GM18909 (cell line): ENCODE measurements around the gene GULP1.
"Not testable (repeated sequence)": the region's sequence is repeated elsewhere in the genome, so short reads cannot be mapped to it uniquely, and the experiment has no call there.

Experiments used
- ATAC-seq: cut with Tn5 transposase; IDR thresholded peaks from one replicate; pipeline ENCODE4 v1.9.1; 2021; ENCODE audit warnings: mild to moderate bottlenecking; ENCODE audit not compliant: unreplicated experiment, poor library complexity

Gene GULP1

DNA sequence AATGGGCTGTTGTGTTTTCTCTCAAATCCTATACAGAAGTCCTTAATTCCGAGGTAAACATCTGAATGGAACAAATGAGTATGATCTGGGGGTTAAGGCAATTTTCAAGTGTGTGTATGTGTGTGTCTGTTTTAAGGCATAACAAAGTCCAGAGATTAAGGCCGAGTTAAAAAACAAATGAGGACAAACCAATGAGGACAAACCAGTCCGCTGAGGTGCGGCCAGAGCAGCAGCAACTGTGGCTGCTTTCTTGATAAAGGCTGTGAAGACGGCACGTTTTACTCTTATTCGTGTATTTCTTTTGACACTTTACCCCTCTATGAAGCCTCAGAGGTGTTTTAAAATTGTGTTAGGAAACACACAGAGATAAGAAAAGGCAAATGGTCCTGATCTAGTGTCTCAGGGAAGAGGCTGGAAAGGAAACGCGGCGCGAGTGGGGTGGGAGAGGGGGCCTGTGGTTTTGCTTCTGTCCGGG is 495 bp upstream of the GULP1 start:
- no peak for ATAC-seq

DNA sequence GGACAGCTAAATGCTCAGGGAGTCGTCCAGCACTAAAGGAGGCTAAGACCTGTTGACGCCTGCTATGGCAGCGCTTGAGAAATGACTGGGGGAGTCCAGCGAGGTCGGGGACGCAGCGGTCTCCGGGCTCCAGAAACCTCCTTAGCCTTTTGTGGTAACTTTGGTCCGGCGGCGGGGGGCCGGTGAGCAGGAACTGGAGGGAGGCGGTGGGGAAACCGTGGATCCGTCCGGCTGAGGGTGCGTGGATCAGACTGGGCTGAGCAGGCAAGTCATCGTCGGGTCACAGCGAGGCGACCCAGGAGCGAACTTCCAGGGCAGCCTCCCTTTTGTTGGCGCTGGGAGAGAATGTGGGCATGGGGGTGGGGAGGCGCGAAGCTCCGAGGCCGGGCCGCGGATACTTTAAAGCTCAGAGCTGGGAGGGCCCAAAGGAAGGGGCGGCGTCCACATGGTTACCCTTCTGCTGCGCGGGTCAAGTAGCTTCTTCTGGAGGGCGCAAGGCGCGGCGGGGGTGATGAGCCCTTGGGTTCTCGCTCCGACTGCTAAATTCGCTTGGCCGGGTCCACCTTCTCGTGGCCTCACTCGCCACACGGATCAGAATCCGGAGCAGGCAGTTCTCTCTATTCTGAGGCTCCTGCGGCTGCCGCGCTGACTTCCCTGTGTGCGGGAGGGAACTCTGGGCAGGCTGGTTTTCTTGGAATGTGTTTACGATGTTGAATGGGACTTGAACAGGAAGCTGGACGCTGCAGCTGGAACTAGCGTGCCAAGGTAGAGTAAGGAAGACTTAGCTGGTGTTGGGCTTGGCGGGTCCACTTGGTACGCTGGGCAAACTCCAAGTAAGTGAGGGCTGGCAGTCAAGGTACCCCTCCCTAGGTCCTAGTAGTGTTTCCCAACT is 920 bp downstream of the GULP1 start:
- no peak for ATAC-seq

DNA sequence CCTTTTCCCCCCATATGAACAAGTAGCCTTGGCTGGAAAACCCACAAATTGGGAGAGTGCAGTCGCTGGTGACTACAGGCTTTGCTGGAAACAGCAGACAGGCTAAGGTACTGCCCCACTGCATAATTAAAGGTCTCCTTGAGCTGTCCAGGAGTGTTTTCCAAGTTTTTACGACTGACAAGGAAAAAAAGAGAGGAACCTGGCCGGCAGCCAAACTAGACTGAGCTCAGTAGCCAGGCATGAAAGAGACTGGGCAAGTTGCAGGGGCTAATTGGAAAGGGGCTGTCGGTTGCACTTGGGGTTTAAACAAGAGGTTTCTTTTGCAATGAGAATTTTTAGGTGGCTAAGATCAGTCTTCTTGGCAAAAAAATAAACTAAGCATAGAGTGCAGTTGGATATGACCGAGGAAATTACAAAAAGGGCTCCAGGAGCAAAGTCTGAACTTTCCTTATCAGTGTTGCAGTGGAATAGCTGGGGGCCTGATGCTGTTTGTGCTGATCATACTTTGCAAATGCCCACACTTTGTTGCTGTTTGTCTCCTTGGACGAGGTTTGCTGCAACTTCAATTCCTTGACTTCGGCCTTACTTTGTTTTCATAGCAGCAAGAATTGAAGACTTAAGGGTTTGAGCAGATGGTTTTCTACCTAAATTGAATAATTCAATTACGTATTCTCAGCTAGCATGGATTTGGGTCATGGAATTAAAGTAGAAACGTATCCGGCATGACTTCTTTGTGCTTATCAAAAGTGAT is 2.1 kb downstream of the GULP1 start:
- no peak for ATAC-seq

DNA sequence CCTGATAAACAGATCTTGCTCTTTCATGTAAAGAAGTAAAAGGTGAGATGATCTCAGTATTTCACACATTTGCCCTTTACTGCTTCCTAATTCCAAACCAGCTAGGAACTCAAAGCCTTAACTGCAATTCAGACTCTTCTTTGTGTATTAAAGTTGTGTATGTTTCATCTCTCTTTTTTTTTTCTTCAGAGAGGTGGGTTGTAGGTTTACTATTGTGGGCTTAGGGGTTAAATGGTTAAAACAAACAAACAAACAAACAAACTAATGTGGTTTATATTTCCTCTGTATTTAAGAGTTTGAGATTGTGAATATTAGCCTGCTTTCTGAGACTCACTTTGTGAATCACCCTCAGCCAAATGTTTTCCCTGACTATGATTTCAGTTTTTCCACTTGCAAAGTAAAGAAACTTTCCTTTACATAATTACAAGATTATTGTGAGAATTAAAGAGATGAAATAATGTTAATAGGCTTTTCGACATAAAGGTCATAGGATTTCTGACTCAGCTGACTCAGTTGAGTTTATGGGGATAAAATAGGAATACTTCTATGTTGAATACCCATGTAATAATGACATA is 2.8 kb downstream of the GULP1 start:
- ATAC-seq: no peak

DNA sequence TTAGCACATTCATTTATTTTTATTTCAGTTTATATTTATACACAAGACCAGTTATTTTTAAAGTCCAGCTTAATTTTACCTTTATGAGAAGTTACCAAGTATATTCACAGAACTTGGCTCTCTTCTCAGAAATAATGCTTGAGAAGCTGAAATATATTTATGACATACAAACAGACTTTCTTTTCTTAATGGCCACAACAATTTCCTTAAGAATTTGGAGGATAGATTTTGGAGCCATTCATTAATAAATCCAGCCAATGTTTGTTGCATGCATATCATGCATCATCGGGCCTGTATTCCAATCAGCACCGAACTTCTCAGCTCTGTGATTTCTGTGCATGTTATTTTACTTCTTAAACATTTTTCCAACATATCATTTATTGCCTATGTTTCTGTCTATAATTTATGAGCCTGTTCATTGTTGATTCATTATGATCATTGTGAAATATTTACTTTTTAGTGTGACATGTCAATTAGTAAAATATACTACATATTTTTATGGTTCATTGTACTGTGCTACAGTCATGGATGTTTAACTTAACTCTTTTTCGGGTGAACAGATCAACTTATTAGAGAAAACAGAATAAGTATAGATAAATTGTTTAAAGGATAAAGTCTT is 3.5 kb downstream of the GULP1 start:
- ATAC-seq: no peak

DNA sequence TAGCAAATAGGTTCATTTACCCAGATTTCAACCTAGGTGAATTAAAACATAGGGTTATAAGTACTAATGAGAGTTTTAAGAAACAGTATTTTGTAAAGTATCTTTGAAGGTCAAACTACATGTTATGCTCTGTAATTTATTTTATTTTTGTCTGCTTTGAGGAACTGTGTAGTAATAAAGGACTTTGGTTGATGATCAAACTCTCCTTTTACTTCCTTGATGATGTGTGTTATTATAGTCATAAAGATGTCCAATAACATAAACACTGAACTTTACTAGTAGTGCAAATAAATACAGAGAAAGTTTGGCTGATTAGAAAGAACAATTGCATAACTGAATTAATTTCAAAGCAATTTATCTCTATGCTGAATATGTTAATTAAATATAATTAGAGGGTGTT is 6.3 kb downstream of the GULP1 start:
- no peak for ATAC-seq

DNA sequence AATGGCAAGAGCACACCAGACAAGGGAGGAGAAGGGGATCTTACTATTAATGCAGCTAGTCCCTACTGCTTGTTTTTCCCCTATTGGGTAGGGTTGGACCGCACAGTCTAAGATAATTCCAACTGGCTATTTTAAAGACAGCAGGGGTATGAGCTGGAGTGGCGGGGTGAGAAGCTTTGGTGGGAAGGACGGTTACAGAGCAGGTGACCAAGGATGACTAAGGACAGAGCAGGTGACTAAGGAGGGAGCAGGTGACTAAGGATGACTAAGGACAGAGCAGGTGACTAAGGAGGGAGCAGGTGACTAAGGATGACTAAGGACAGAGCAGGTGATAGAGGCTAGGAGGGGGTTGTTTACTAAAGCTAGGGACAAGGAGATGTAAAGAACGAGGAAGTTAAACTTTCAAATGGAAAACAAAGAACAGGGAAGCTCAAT is 7.3 kb downstream of the GULP1 start:
- ATAC-seq: not testable (repeated sequence)

DNA sequence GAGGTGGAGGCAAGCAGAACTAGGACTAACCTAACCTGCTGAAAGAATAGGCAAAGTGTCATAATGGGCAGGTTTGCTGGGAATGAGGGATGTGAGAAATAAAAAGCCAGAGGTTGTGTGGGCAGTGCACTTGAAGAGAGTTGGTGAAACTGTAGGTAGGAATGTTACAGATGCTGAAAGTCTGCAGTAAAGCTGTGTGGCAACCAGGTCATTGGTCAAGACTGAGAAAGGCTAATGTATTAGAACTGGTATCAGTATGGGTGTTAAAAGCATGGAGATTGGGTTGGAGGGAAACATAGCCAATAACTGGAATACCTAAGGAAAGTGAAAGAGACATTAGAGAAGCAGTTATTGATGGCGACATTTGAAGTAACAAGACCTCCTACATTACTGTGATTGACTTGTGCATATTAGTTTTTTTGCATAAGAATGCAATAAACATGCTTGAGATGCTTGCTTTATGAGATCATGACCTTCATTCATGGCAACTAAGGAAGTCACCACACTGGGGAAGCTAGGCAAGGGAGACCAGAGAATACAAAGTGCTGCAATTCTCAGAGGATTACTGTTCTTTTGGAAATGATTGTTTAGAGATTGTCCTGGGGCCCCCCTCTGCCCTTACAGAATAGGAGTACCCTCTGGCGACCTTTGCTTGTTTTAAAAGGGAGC is 11.8 kb downstream of the GULP1 start:
- no peak for ATAC-seq

DNA sequence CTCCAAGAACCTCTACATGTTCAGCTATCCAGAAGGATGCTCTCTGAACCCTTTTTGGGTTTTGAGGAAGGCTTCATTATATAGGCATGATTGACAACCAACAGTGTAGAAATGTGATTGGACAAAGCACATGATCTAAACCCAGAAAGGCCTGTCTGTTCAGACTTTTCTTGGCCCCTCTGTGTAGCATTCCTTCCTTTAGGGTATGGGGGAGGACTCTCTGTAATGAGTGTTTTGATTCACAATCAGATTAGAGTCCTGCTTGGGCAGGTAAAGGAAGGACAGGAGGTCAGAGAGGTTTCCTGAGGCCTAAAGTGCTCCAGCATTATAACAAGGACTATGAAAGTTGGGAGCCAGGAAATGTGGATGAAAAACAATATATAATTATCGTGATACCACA is 13.6 kb downstream of the GULP1 start:
- no peak for ATAC-seq

DNA sequence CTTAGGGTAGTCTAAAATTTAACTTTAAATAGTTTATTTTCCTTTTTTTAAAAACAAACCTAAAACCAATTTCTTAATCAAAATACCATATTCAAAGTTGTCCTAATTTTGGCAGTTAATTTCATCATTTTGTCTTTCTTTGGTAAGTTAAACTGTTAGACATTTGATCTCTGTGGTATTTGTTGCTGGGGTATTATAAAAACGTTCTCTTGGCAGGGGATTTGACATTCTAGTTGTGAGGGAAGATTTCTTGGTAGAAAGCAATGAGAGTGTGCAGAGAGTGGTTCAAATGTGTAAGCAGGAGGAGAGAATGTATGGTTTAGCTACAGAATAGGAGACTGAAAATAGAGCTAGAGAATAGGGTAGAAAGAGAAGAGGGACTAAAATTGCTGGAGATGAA is 14.6 kb downstream of the GULP1 start:
- ATAC-seq: no peak

DNA sequence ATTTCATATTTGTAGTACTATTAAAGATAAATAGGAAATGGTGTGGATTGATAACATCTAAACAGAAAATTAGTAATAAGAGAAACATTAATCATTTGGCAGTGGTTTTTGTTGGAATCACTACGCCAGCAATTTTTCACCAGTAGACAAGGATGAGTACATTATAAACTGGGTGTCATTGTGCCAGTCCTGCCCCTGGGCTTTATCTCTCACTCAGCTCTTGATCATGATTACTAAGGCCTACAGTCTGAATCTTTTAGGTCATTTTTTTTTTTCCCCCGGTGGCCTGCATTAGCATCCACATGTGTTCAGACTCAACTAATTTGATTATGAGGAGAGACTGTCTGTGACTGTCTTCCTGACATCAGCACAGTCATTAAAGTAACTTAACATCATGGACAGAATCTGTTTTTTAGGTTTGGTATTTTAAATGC is 16.2 kb downstream of the GULP1 start:
- no peak for ATAC-seq

DNA sequence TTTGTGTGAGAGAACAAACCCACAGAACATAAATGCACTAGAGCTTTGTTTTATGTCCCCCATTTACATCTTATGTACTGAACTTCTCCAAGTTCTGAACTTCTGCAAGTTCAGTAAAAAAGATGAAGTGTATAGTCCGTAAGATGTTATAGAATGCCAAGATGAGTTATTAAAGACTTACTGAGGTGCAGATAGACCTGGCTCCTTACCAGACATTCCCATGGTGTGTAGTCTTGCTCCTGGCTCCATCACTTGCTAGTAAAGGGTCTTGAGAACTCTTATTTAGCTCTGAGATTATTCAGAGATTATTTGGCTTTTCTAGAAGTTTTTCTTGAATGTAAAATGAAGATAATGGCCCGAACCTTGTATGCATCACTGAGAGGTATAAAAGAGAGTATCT is 16.8 kb downstream of the GULP1 start:
- no peak for ATAC-seq

DNA sequence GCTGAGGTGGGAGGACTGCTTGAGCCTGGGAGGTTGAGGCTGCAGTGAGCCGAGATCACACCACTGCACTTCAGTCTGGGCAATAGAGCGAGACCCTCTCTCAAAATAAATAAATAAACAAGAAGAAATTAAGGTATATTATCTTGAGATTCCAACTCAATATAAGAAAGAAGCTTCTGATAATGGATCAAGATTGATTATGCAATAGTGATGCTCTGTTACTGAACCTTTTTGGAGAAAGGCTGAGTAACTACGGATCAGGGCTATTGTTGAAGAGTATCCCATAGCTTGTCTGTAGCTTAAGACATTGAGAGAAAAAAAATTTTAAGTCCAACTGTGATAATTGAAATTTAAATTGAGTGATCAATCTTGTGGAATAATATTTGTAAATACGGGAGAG is 17.7 kb downstream of the GULP1 start:
- ATAC-seq: no peak

DNA sequence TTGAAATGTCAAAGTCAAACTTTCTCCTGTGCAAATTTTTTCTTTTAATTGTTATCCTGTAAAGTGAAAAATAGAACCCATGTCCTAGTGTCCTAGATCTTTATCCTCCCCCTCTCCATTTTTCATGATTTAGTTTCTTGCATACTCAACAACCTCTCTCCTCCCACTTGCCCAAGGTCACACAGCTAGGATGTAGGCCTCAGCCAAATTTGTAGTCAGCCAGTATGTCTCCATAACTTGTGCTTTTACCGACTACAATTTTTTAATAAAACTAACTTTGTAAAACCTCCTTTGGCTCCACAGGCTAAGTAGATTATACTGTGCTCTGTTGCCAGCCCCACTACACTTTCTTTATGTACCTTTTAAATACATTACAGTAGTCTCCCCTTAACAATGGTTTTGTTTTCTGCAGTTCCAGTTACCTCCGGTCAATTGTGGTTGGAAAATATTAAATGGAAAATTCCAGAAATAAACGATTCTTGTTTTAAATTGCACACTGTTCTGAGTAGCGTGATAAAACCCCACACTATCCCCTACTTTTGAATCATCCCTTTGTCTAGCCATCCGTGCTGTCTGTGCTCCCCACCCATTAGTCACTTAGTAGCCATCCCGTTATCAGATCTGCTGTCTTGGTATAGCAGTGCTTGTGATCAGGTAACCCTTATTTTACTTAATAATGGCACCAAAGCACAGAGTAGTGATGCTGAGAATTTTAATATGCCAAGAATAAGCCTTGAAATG is 22.8 kb downstream of the GULP1 start:
- ATAC-seq: no peak

DNA sequence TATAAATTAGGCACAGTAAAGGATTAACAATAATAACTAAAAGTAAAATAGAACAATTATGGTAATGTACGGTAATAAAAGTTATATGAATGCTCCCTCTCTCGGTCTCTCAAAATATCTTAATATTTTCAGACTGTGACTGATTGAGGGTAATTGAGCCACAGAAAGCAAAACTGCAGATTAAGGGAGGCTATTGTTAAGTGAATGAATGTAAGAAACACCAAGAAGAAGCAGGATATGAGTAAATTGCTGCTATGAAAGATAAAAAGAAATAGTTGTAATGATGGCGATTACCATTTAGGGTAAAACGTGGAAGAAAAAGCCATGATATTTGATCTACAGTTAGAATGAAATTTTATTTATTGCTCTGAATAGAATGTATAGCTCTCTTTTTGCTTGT is 24.1 kb downstream of the GULP1 start:
- no peak for ATAC-seq

DNA sequence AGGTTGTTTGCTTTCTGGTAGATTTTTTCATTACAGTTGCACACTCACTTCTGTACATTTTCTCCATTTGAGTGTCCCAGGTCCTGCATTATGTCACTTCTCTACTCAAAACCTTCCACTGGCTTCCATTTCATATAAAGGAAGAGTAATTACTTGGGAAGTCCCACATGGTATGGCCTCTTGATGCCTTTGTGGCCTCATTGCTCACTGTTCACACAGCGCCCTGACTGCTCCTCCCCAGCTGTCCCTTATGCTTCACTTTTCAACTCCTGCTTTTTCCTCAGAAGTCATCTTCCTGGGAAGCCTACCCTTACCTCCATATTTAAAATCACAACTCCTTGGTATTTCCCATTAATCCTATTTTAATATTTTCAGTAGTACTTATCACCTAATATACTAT is 24.7 kb downstream of the GULP1 start:
- no peak for ATAC-seq

DNA sequence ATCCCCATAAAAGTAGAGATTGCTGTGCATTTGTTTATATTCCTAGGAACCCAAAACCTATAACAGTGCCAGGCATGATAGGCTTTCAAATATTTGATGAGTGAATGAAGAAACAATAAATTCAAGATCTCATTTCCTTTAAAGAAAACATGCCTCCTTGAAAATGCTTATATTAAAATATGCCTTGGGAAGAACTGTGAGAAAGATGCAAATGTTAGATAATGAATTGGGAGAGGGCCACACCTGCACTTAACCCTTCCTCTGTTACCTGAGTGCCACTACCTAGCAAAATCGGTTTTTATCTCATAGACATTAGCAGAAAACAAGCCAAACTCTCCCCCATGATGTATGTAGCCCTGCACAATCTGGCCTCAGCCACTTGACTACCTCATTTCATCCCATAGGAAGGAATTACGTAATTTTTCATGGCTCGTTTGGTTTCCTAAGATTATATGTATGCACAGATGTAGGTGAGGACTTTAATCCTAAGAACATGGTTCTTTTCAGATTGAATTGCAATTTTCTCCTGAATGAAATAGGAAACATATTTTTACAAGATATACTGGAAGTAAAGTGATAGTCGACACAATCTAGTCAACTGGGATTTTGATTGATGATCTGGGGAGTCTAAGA is 25.2 kb downstream of the GULP1 start:
- ATAC-seq: no peak

DNA sequence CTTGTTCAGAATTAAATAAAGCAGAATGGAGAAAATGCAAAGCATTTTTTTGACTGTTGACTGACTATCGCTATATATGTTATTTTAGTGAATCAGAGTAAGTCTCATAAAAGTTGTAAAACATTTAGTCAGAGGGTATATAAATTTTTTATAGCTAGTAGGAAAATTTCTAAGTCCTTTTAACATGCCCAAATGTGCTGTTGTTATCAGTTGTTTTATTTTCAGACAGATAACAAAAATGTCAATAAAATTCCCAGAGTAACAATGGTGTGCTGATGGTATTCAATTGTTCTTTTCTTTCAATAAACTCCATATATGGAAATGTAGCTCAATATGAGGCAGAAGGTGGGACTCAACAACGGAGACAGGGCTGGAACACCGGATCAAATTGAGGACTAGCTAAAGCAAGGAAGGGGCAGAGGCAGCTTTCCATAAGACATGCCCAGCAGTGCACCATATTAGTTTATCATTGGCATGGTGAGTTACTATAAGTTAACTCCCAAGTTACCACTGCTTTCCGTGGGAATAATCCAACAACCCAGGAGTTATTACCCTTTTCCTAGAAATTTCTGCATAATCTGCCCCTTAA is 26.6 kb downstream of the GULP1 start:
- no peak for ATAC-seq

DNA sequence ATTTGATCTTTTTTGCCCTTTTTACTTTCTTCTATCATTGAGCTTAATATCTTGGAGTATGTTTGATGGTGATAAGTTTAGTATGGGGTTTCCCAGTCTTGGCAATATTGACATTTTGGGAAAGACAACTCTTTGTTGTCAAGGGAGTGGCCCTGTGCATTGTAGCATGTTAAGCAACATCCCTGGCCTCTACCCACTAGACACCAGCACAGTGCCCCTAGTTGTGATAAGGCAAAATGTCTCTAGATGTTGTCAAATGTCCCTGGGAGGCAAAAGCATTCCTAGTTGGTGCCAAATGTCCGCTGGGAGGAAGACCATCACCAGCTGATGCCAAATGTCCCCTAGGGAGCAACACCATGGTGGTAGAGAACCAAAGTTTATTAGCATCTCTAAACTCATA is 28.2 kb downstream of the GULP1 start:
- ATAC-seq: no peak
